Right cardiac atrium (tissue), 5 donors: Measurements from ENCODE around the gene SYCN. TPM values are rescaled to one million over a fixed set of nuclear protein-coding genes. Genes with fewer than 3 reads are reported as not detected.

Source experiments
- ATAC-seq, 2 donors: fragments of 200-7000 bp; cut with Tn5 transposase; one replicate each; pipeline versions ENCODE4 v1.8.0 to v1.9.1; 2020; ENCODE audit warnings: moderate library complexity in 2 of 2, mild to moderate bottlenecking in 1 of 2
- DNase-seq, 3 donors: peaks; one replicate each; pipeline ENCODE4 v3.0.0-alpha.2; 2020
- H3K27ac ChIP-seq: one replicate; pipeline ENCODE4 v1.5.1; 2013; ENCODE audit warnings: mild to moderate bottlenecking, low read length, control low read depth, moderate library complexity
- H3K27me3 ChIP-seq: one replicate; pipeline ENCODE4 v1.6.1; 2013; ENCODE audit not compliant: control insufficient read depth, insufficient read depth
- H3K4me1 ChIP-seq: one replicate; pipeline ENCODE4 v1.6.1; 2013; ENCODE audit warnings: low read length; ENCODE audit not compliant: control insufficient read depth, insufficient read depth
- H3K4me3 ChIP-seq: one replicate; pipeline ENCODE4 v1.5.1; 2013; ENCODE audit warnings: low read length, control low read depth
- H3K9me3 ChIP-seq: one replicate; pipeline ENCODE4 v1.6.1; 2013; ENCODE audit warnings: low read length; ENCODE audit not compliant: control insufficient read depth
- WGBS: extraction: QIAGEN DNeasy Blood & Tissue Kit; methylation state at CpG from one replicate; pipeline ENCODE4 v1.1.7; 2013; 5-methylcytosine and 5-hydroxymethylcytosine counted together
- intact Hi-C, 4 donors: fragments of 100-400 bp; cut with DNase I; formaldehyde crosslinking; loops; one replicate each; pipeline versions ENCODE4 v1.11.0 to v1.14.0; 2022 to 2023
- polyA plus RNA-seq: library from polyadenylated mRNA; stranded (reverse); fragments of 200-250 nt; gene quantifications from one replicate; pipeline ENCODE4 v1.2.3, GENCODE V29; 2013
- total RNA-seq, 4 donors: library from RNA; stranded (reverse); fragmentation: NEBNext Ultra II Directional; extraction: Animal tissue kit (Norgen Biotek cat#: 25700); gene quantifications; one replicate each; pipeline ENCODE4 v1.2.1, GENCODE V29; 2021
- donor health status: healthy with polysubstance abuse.
- donor health status: DM: no; HTN: yes; CAD: no.
- donor health status: DM: no; HTN: no; CAD: no.
- donor health status: DM: no; HTN: yes; CAD: no; lungs with severe emphysema.
- donor health status: DM: yes; HTN: yes; CAD: no.

The SYCN gene
- total and polyA plus RNA-seq, 5 donors: not detected

- no peaks in the 10 kb centered on the region for H3K9me3 ChIP-seq
- 78% methylated on average over 21 of the region's 21 CpGs for WGBS
- H3K4me1 ChIP-seq: peaks cover 6% of the 10 kb centered on the region
- H3K27me3 ChIP-seq: no peaks in the 10 kb centered on the region
- H3K27ac ChIP-seq: no peak overlapping the region
- DNase-seq: peak in 1 of 3 donors; percentile 57
- ATAC-seq: peak; percentile 10 to 14
- no peak overlapping the region for H3K4me3 ChIP-seq
- intact Hi-C loops: no loop called here
Observed at GRCh38 chr19:39160889-39161672, 43.0 kb downstream of the SYCN start.

GRCh38 chr19:39160523-39160861, 43.6 kb downstream of the SYCN start:
- intact Hi-C loops: no loop called here
- Histone ChIP-seq H3K9me3 (no peaks in the 10 kb centered on the region), H3K4me3 (no peak overlapping the region), H3K27ac (no peak overlapping the region), H3K27me3 (no peaks in the 10 kb centered on the region), H3K4me1 (peaks cover 6% of the 10 kb centered on the region)
- DNase-seq (peak; percentile 69 to 91 (median 84)), ATAC-seq (peak; percentile 79)
- 56% methylated on average over 8 of the region's 8 CpGs for WGBS

DNA sequence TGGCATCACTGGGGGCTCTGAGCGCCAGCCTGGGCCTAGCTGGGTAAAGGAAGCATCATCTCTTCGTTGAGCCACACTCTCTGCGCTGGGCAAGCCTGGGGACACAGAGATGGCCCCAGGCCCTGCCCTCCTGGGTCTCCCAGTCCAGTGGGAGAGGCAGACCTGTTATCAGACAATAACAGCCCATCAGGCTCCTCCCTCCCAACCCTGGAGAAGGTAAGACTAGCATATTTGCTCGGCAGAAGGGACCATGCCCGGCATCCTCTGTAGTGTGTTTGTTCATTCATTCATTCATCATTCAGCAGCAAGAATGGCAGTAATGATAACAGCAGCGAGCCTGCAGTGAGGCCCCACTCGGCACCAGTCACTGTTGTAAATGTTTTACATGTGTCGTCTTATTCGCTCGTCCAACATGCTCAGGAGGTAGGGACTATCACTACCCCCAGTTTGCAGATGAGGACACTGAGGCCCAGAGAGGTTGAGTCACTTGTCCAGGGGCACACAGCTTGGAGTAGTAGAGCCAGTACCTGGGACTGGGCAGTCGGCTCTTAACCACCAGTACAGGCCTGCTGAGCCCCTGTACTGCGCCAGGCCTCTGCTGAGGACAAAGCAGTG, 45.3 kb downstream of the SYCN start:
- DNase-seq (peak in 1 of 3 donors; percentile 15), ATAC-seq (no peak)
- intact Hi-C loops: no loop called here
- no peak overlapping the region for H3K27ac ChIP-seq
- 84% methylated on average over 12 of the region's 12 CpGs for WGBS
- H3K9me3 ChIP-seq: no peaks in the 10 kb centered on the region
- H3K4me1 ChIP-seq: peaks cover 6% of the 10 kb centered on the region
- no peaks in the 10 kb centered on the region for H3K27me3 ChIP-seq
- H3K4me3 ChIP-seq: no peak overlapping the region

- peaks cover 6% of the 10 kb centered on the region for H3K4me1 ChIP-seq
- intact Hi-C loops: no loop called here
- WGBS: 92% methylated on average over 15 of the region's 15 CpGs
- DNase-seq (peak in 1 of 3 donors; percentile 35), ATAC-seq (no peak)
- no peak overlapping the region for H3K4me3 ChIP-seq
- H3K27ac ChIP-seq: no peak overlapping the region
- H3K27me3 ChIP-seq: no peaks in the 10 kb centered on the region
- no peaks in the 10 kb centered on the region for H3K9me3 ChIP-seq
Observed at GRCh38 chr19:39157997-39158389, 46.1 kb downstream of the SYCN start.

DNA sequence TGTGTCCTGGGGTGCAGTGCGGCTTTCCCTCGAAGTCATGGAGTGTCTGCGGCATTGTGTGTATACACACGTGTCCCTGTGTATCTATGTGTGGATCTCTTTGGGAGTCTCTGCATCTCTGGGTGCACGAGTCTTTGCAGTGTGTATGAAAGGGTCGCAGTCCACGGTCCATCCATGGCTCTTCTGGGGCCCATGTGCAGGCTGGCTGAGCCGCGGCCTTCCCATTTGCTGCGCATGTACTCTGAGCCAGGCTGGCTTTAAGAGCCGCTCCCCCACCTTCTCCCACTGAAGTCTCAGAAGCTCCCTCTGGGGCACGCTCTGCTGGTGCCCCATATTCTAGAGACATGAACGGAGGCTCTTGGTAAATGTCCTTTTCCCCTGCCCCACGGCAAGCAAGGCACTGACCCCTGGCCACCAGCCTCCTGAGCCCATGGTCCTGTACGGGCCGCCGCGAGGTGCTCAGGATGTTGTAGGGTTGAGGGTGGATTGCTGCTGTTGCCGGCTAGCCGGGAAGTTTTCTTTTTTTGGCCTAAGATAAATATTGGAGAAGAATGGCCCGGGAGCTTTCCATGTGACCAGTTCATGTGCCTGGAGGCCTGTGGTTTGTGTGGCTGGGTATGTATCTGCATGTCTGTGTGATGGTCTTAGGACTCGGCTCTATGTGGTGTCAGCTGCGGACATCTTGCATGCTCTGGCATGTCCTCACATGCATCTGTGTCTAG, 46.6 kb downstream of the SYCN start:
- no peaks in the 10 kb centered on the region for H3K9me3 ChIP-seq
- H3K4me1 ChIP-seq: peaks cover 6% of the 10 kb centered on the region
- H3K27me3 ChIP-seq: no peaks in the 10 kb centered on the region
- DNase-seq: peak in 1 of 3 donors; percentile 45
- H3K4me3 ChIP-seq: no peak overlapping the region
- ATAC-seq: peak in 1 of 2 donors; percentile 8
- 67% methylated on average over 23 of the region's 23 CpGs for WGBS
- H3K27ac ChIP-seq: no peak overlapping the region
- intact Hi-C loops: no loop called here

DNA sequence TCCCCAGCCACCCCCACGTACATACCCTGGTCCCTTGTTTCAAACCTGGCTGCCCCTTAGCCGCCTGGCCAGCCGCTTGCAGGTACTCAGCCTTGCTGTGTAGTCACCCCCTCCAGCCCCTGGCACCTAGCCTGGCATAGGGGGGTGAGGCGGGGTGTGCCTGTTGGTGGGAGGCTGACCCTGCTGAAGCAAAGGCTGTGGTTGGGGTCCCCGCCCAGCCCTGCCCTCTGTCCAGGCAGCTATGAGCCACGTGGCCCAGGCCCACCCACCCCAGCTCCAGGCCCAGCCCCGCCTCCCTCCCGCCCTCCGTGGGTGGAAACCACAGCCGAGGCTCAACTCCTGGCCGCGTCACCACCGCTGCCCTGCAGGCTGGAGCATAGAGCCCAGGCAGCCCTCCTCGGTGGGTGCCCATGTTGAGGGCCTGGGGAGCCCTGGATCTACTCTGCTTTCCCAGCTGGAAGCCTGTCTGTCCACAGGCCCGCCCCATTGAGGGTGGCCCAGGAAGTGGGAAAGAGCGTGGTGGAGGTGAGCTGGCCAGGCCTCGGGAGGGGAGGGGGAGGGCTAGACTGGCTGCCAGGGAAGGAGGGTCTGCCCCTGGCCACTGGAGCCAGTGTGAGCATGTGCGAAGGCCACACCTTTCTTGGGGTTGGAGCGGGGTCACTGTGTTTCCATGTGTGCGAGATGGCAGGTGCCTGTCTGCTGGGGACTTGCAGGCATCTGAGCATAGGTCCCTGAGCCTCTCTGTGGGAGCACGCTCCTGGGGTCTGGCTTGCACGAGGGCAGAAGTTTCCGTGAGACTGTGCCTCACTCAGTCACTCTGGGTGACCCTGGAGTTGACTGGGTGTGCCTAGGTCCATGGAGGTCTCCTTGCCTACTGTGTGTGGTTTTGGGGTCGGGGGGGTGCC, 47.5 kb downstream of the SYCN start:
- DNase-seq (peak in 1 of 3 donors; percentile 51), ATAC-seq (no peak)
- H3K27me3 ChIP-seq: no peaks in the 10 kb centered on the region
- no peak overlapping the region for H3K4me3 ChIP-seq
- H3K9me3 ChIP-seq: no peaks in the 10 kb centered on the region
- 56% methylated on average over 24 of the region's 24 CpGs for WGBS
- H3K4me1 ChIP-seq: peaks cover 6% of the 10 kb centered on the region
- intact Hi-C loops: no loop called here
- H3K27ac ChIP-seq: no peak overlapping the region

DNA sequence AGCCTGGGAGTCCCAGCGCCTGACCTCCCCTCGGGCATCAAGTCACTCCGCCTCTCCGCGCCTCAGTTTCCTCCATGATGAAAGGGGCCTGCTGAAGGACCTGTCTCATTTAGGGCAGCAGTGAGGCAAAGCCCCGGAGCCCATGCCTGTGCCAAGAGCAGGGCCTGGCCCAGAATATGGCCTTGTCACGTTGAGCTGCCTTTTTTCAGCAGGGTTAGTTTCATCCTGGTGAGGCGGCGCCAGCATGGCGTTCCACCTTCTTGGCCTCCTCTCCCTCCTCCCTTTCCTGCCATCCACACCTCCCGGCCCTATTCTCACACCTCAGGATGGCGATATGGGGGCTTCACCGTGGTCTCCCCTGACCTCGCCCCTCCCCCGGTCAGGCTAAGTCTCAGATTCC, 48.3 kb downstream of the SYCN start:
- no peaks in the 10 kb centered on the region for H3K9me3 ChIP-seq
- intact Hi-C loops: no loop called here
- no peak overlapping the region for H3K27ac ChIP-seq
- WGBS: 78% methylated on average over 15 of the region's 15 CpGs
- H3K4me1 ChIP-seq: peaks cover 6% of the 10 kb centered on the region
- H3K4me3 ChIP-seq: no peak overlapping the region
- ATAC-seq: no peak
- H3K27me3 ChIP-seq: no peaks in the 10 kb centered on the region
- DNase-seq: no peak

DNA sequence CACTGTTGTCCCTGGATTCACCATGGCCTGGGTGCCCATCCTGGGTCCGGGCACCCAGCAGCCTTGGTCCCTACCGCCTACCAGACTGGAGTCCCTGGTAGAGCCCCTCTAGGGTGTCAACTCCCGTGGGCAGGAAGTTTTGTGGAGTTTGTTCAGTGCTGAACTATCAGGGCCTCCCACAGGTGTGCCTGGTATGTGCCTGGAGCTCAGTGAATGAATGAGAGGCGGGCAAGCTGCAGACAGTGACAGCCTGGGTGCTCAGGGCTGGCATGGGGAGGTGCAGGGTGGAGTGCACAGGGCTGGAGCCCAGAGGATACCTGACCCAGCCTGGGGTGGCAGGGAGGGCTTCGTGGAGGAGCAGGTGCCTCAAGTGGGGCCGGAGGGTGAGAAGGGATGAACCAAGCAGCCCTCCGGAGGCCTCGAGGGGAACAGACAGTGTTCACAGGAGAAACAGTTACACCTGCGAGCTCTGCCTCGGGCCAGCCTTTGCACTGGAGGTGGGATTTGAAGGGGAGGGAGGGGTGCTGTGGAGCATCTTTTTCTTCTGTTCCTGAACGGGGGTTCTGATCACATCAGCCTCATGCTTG, 48.9 kb downstream of the SYCN start:
- H3K27ac ChIP-seq: no peak overlapping the region
- no peak overlapping the region for H3K4me3 ChIP-seq
- peaks cover 6% of the 10 kb centered on the region for H3K4me1 ChIP-seq
- intact Hi-C loops: no loop called here
- DNase-seq: peak in 1 of 3 donors; percentile 37
- ATAC-seq: no peak
- no peaks in the 10 kb centered on the region for H3K9me3 ChIP-seq
- 84% methylated on average over 11 of the region's 11 CpGs for WGBS
- no peaks in the 10 kb centered on the region for H3K27me3 ChIP-seq

DNA sequence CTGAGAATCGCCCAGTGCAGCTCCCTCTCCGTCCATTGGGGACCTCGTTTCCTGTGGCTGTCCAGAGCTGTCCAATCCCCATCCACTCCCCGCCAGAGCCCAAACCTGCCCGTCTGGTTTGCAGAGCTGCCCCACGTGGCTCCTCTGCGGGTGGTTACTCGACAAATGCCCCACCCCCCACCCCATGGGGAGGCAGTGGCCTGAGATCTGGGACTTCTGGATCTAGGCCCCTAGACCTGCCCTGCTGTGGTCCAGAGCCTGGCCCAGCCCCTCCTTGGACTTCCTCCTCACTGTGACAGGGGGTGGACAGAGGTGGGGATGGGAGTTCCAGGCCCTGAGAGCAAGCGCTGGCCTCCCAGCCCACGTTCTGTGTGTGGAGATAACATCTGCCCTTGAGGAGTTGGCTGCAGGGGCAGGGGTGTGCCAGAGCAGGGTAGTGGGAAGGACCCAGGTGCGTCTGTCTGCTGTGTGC, 49.4 kb downstream of the SYCN start:
- 57% methylated on average over 11 of the region's 11 CpGs for WGBS
- Histone ChIP-seq H3K4me3 (no peak overlapping the region), H3K27ac (no peak overlapping the region), H3K27me3 (no peaks in the 10 kb centered on the region), H3K4me1 (peaks cover 6% of the 10 kb centered on the region), H3K9me3 (no peaks in the 10 kb centered on the region)
- intact Hi-C loops: no loop called here
- ATAC-seq: peak; percentile 5 to 61
- DNase-seq: peak in 1 of 3 donors; percentile 51

- Histone ChIP-seq H3K27ac (no peak overlapping the region), H3K27me3 (no peaks in the 10 kb centered on the region), H3K4me3 (no peak overlapping the region), H3K4me1 (peaks cover 6% of the 10 kb centered on the region), H3K9me3 (no peaks in the 10 kb centered on the region)
- intact Hi-C loops: no loop called here
- 71% methylated on average over 13 of the region's 13 CpGs for WGBS
- DNase-seq: peak in 1 of 3 donors; percentile 6
- no peak for ATAC-seq
Observed at GRCh38 chr19:39154100-39154628, 49.9 kb downstream of the SYCN start.
